Adrenal gland (tissue), 5 donors: ENCODE data around the gene RARRES1.

ENCODE experiments used
- POLR2A ChIP-seq, 2 donors: fragments of 450-650 bp; IDR thresholded peaks; one replicate each; pipeline ENCODE4 v1.6.1; 2017; ENCODE audit warnings: antibody characterized with exemption in 2 of 2, mild to moderate bottlenecking in 2 of 2, moderate library complexity in 1 of 2
- TF ChIP-seq, protein P1 (sequence below), 6 experiments: fragments of 450-650 bp in 4 of 6; fragments of 200-600 bp in 2 of 6; sonication (generic) in 1 of 6; IDR thresholded peaks; 1 replicate in 5 of 6; 2 replicates in 1 of 6; pipeline versions ENCODE4 v1.5.1 to v1.8.0; 2016 to 2021; ENCODE audit warnings: antibody characterized with exemption in 6 of 6, mild to moderate bottlenecking in 2 of 6, moderate library complexity in 1 of 6
- donor health status: DM: no; HTN: no; CAD: no.

DNA sequence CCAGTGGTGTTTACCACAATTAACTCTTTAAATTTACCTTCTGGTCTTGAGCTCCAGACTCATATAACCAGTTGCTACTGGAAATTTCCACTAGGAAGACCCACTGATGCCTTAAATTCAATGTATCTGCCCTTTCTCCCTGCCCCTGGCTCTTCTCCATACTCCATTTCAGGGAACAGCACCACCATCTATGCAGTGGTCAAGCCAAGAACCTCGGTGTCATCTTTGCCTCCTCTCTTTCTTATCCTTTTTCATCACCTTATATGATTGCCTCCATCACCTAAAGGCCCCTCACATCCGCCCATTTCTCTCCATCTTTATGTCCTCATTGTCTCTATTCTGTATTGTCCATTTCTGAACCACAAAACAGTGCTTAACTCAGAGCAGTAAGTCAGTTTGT is 48.9 kb upstream of the RARRES1 start:
- TF ChIP-seq POLR2A (IDR thresholded peaks at IDR 0.05): no peak
- TF ChIP-seq, protein P1, sequence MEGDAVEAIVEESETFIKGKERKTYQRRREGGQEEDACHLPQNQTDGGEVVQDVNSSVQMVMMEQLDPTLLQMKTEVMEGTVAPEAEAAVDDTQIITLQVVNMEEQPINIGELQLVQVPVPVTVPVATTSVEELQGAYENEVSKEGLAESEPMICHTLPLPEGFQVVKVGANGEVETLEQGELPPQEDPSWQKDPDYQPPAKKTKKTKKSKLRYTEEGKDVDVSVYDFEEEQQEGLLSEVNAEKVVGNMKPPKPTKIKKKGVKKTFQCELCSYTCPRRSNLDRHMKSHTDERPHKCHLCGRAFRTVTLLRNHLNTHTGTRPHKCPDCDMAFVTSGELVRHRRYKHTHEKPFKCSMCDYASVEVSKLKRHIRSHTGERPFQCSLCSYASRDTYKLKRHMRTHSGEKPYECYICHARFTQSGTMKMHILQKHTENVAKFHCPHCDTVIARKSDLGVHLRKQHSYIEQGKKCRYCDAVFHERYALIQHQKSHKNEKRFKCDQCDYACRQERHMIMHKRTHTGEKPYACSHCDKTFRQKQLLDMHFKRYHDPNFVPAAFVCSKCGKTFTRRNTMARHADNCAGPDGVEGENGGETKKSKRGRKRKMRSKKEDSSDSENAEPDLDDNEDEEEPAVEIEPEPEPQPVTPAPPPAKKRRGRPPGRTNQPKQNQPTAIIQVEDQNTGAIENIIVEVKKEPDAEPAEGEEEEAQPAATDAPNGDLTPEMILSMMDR (IDR thresholded peaks at IDR 0.05): no peak
